ENCODE measurements around the gene VMO1.
"Not testable (repeated sequence)": the region's sequence is repeated elsewhere in the genome, so short reads cannot be mapped to it uniquely, and the experiment has no call there.

VMO1 gene

DNA sequence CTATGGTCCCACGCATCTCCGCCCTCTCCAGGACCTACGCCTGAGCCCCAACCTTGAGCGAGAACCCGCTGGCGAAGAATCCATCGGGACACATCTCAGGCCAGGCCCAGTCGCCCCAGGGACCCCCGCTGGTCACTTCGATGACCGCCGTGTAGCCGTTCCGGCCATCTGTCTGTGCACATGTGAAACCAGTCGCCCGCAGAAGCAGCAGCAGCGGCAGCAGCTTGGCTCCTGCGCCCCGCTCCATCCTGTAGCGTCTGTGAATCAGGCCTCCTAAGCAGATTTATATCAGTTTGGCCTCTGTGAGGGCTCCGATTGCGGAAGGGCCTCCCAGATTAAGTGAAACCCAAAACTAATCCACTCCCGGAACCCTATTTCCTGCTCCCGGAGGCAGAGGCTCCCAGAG, at the start of gene VMO1:
Gene VMO1, minus strand, starts transcription at position 259 of the 406 bp plus-strand sequence. Its CDS starts 12 bp downstream, at position 247.
- TF ChIP-seq CTCF (IDR thresholded peaks at IDR 0.05): no peak
- H3K4me3 ChIP-seq: peak within 1 kb of the TSS; percentile 66
- DNase-seq (ENCODE audit: low spot score): no peak
- H3K27ac ChIP-seq: no peak within 1 kb of the TSS

DNA sequence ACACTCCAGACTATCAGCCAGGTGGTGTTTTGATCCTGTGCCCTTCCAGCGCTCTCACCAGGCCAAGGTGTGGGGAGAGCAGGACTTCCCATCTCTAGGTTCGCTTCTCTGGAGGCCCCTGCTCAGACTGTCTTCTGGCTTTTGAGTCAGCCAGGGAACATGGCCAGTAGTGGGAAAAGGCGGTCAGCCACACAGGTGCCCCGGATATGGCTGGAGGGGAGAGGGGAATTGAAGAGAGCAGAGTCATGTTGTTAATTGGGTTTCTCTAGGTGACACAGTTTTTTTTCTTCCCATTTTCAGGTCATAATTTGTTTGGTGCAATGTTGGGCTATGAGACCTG, 48.5 kb upstream of the VMO1 start:
- peak overlapping the region; percentile 100 for H3K4me3 ChIP-seq
- no peak for DNase-seq (ENCODE audit: low spot score)
- no peak for TF ChIP-seq CTCF (IDR thresholded peaks at IDR 0.05)
- peak overlapping the region in 1 of 2 donors; percentile 97 for H3K27ac ChIP-seq

DNA sequence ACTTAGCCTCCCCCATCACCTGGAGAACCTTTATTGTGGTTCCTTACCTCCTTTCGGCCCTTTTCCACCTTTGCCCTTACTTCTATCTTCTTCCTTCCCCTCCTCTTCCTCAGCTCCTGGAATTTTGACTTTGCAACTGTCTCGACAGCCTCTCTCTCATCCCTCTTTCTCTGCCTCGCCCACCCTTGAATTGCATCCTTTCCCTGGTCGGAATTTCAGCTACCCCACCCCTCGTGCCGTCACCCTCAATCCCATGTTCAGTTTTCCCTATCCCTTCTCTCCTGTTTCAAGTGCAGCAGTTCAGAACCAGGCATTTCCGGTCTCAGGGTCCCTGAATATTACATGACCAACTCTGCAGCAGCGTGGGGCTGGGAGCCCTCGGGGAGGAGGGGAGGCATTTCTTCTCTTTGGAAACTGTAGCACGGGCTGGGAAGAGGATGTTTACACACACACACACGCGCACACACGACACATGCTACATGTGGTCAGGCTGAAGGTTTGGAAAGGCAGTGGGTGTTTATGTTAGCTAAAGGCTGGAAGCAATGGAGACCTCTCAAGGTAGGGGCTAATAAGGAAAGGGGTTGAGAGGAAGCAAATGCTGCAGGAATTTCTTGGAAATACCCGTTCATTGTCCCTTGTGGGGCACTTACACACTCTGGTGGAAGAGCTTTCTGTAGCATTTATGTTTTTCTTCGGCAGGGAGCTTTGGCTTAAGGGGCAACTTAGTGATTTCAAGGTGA, 47.9 kb upstream of the VMO1 start:
- Histone ChIP-seq H3K4me3 (peak overlapping the region; percentile 100), H3K27ac (peak overlapping the region; percentile 92 to 97)
- TF ChIP-seq CTCF (IDR thresholded peaks at IDR 0.05): no peak
- DNase-seq (ENCODE audit: low spot score): peak; percentile 79

- peak; percentile 91 for DNase-seq (ENCODE audit: low spot score)
- peak within 1 kb of the TSS; percentile 92 to 97 for H3K27ac ChIP-seq
- no peak for TF ChIP-seq CTCF (IDR thresholded peaks at IDR 0.05)
Observed at GRCh38 chr17:4833178-4833940, 47.2 kb upstream of the VMO1 start, which contains the start of gene MINK1. TSS of gene MINK1 (plus strand) at chr17:4833340. CDS start at chr17:4833584, 244 bp downstream.

DNA sequence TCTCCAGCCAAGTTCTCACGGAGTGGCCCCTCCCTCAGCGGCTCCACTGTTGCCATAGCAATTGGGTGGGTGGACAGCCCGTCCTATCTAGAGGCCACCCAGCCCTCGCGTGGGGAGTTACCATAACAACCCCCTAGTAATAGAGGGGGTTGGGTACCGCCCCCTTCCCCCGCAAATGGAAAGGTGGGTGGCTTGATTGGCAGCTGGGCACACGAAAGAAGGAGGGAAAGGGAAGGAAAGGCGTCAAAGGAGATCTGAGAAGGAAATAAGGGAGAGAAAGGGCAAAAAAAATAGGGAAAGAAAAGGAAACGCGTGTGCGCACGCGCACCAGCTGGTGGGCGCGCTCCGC, 46.6 kb upstream of the VMO1 start:
- Histone ChIP-seq H3K27ac (peak overlapping the region; percentile 92 to 97), H3K4me3 (peak overlapping the region; percentile 100)
- not testable (repeated sequence) for DNase-seq (ENCODE audit: low spot score)

More at GRCh38 chr17:4833178-4833940, 47.2 kb upstream of the VMO1 start, which contains the start of gene MINK1:
- peak within 1 kb of the TSS; percentile 100 for H3K4me3 ChIP-seq

GRCh38 chr17:4827399-4827798, 41.2 kb upstream of the VMO1 start:
- no peak for TF ChIP-seq CTCF (IDR thresholded peaks at IDR 0.05)
- DNase-seq (ENCODE audit: low spot score): no peak
- Histone ChIP-seq H3K27ac (no peak overlapping the region), H3K4me3 (no peak overlapping the region)

GRCh38 chr17:4823373-4824089, 37.4 kb upstream of the VMO1 start:
- no peak overlapping the region for H3K27ac ChIP-seq
- no peak for TF ChIP-seq CTCF (IDR thresholded peaks at IDR 0.05)
- no peak overlapping the region for H3K4me3 ChIP-seq
- no peak for DNase-seq (ENCODE audit: low spot score)

All from coronary artery (tissue), 2 donors.